B cell (primary cell): ENCODE results near the gene HEXIM1. TPM values are rescaled to one million over a fixed set of nuclear protein-coding genes. Genes with fewer than 3 reads are reported as not detected.

Experiments
- ATAC-seq: fragments of 200-7000 bp; cut with Tn5 transposase; one replicate; pipeline ENCODE4 v1.10.0; 2021; ENCODE audit warnings: low read depth, mild to moderate bottlenecking, moderate number of reproducible peaks, moderate library complexity
- CTCF ChIA-PET: fragments of 350-600 bp; sonication (Branson Sonifier 250); formaldehyde crosslinking; loops from one replicate; lab custom pipeline; 2021; ENCODE audit warnings: antibody characterized with exemption, inconsistent platforms; lab: Charles Lee
- POLR2A ChIA-PET: fragments of 350-600 bp; sonication (Branson Sonifier 250); formaldehyde crosslinking; loops from one replicate; lab custom pipeline; 2021; ENCODE audit warnings: antibody characterized with exemption; lab: Charles Lee
- DNase-seq: peaks from one replicate; pipeline ENCODE4 v3.0.0; 2013
- H2AFZ ChIP-seq: 2 replicates; pipeline ENCODE4 v1.6.1; 2012; ENCODE audit warnings: mild to moderate bottlenecking, low read depth, low read length; ENCODE audit not compliant: insufficient read depth, poor library complexity, severe bottlenecking
- H3K27ac ChIP-seq, 2 donors: 1 replicate in 1 of 2; 2 replicates in 1 of 2; pipeline ENCODE4 v1.5.1; 2012 to 2013; ENCODE audit warnings: low read length in 2 of 2, mild to moderate bottlenecking in 2 of 2, moderate library complexity in 1 of 2
- H3K27me3 ChIP-seq, 4 experiments: fragments of 200-600 bp in 1 of 4; sonication (generic) in 1 of 4; replicated peaks in 1 of 4; 1 replicate in 2 of 4; 2 replicates in 2 of 4; pipeline versions ENCODE4 v1.6.1 to v1.7.0; 2013 to 2016; ENCODE audit warnings: low read length in 3 of 4, mild to moderate bottlenecking in 2 of 4, mixed read lengths in 1 of 4, moderate library complexity in 1 of 4; ENCODE audit not compliant: insufficient read depth in 4 of 4, control insufficient read depth in 3 of 4; ENCODE audit errors: control extremely low read depth in 1 of 4
- H3K36me3 ChIP-seq, 2 experiments: replicated peaks in 1 of 2; 1 replicate in 1 of 2; 2 replicates in 1 of 2; pipeline versions ENCODE4 v1.6.1 to v1.7.1; 2013; ENCODE audit warnings: low read length in 1 of 2; ENCODE audit not compliant: insufficient read depth in 2 of 2, control insufficient read depth in 1 of 2; ENCODE audit errors: control extremely low read depth in 1 of 2, extremely low read depth in 1 of 2
- H3K4me1 ChIP-seq, 2 donors: fragments of 200-600 bp in 1 of 2; sonication (generic) in 1 of 2; 1 replicate in 1 of 2; 2 replicates in 1 of 2; pipeline versions ENCODE4 v1.5.1 to v1.6.1; 2013 to 2017; ENCODE audit warnings: low read length in 2 of 2; ENCODE audit not compliant: control insufficient read depth in 2 of 2, insufficient read depth in 2 of 2
- H3K4me2 ChIP-seq: replicated peaks from 2 replicates; pipeline ENCODE3; 2012; ENCODE audit warnings: mild to moderate bottlenecking, low read depth, low read length; ENCODE audit not compliant: poor library complexity, severe bottlenecking
- H3K4me3 ChIP-seq, 5 experiments: fragments of 200-600 bp in 1 of 5; sonication (generic) in 1 of 5; 1 replicate in 3 of 5; 2 replicates in 2 of 5; pipeline versions ENCODE4 v1.5.1 to v1.7.0; 2011 to 2016; ENCODE audit warnings: low read length in 4 of 5, mild to moderate bottlenecking in 4 of 5, low read depth in 2 of 5, control low read depth in 1 of 5, moderate library complexity in 1 of 5; ENCODE audit not compliant: insufficient read depth in 1 of 5; ENCODE audit errors: control extremely low read depth in 1 of 5, extremely low read depth in 1 of 5
- H3K79me2 ChIP-seq: fragments of 200-600 bp; sonication (generic); one replicate; pipeline ENCODE4 v1.6.0; 2016; ENCODE audit warnings: low read length; ENCODE audit not compliant: control insufficient read depth, insufficient read depth
- H3K9ac ChIP-seq: fragments of 200-600 bp; sonication (generic); 2 replicates; pipeline ENCODE4 v1.6.1; 2017; ENCODE audit warnings: mild to moderate bottlenecking, low read length, moderate library complexity
- H3K9me3 ChIP-seq, 3 donors: one replicate each; pipeline versions ENCODE4 v1.6.1 to v1.7.1; 2013; ENCODE audit warnings: low read length in 2 of 3; ENCODE audit not compliant: control insufficient read depth in 2 of 3, insufficient read depth in 1 of 3; ENCODE audit errors: control extremely low read depth in 1 of 3
- H4K20me1 ChIP-seq: 2 replicates; pipeline ENCODE4 v1.6.0; 2012; ENCODE audit warnings: mild to moderate bottlenecking, low read length; ENCODE audit not compliant: insufficient read depth, control insufficient read depth, poor library complexity, severe bottlenecking
- H3K27ac Mint-ChIP-seq: one replicate; pipeline ENCODE4 v1.8.0; 2021; ENCODE audit warnings: mixed read lengths
- H3K27me3 Mint-ChIP-seq: one replicate; pipeline ENCODE4 v1.8.0; 2021; ENCODE audit warnings: mixed read lengths
- H3K4me1 Mint-ChIP-seq: one replicate; pipeline ENCODE4 v1.8.0; 2021; ENCODE audit warnings: mixed read lengths
- H3K4me3 Mint-ChIP-seq: one replicate; pipeline ENCODE4 v1.8.0; 2021; ENCODE audit warnings: mixed read lengths
- H3K9me3 Mint-ChIP-seq: one replicate; pipeline ENCODE4 v1.8.0; 2022; ENCODE audit warnings: mixed read lengths; ENCODE audit not compliant: insufficient read depth
- CTCF ChIP-seq: fragments of 200-600 bp; IDR thresholded peaks from one replicate; pipeline ENCODE4 v1.8.0; 2022; ENCODE audit warnings: antibody characterized with exemption, mild to moderate bottlenecking
- EZH2 ChIP-seq: IDR thresholded peaks from 2 replicates; pipeline ENCODE4 v1.6.1; 2012; ENCODE audit warnings: borderline replicate concordance, low read depth, mild to moderate bottlenecking, moderate library complexity, low read length; ENCODE audit not compliant: insufficient read depth, poor library complexity, severe bottlenecking
- WGBS: methylation state at CpG from one replicate; pipeline ENCODE4 v1.1.5; 2013; ENCODE audit warnings: missing lambda C conversion rate; ENCODE audit not compliant: insufficient coverage; 5-methylcytosine and 5-hydroxymethylcytosine counted together
- intact Hi-C: fragments of 100-400 bp; cut with micrococcal nuclease; formaldehyde crosslinking; loops from one replicate; pipeline ENCODE4 v1.10.0; 2022
- polyA plus RNA-seq: library from polyadenylated mRNA; depleted of rRNA; stranded (reverse); fragments of >200 nt; gene quantifications from 2 replicates; pipeline ENCODE4 v1.2.3, GENCODE V29; 2012
- total RNA-seq, 2 donors: library from RNA; stranded (reverse); fragments of 120-200 nt in 1 of 2; gene quantifications; 1 replicate in 1 of 2; 2 replicates in 1 of 2; pipeline versions ENCODE4 v1.2.3 to v1.2.4, GENCODE V29; 2013 to 2022

HEXIM1 gene
- total and polyA plus RNA-seq, 2 donors (not counting 1 experiment from before 2014, with no cell fraction given), result 23.7 to 48.9 TPM

GRCh38 chr17:45098869-45099616, 49.2 kb upstream of the HEXIM1 start:
- Mint-ChIP-seq H3K27me3 (no peaks in the 10 kb centered on the region), H3K9me3 (no peaks in the 10 kb centered on the region), H3K4me1 (peaks cover 7% of the 10 kb centered on the region), H3K4me3 (no peak overlapping the region), H3K27ac (peak overlapping the region; percentile 6)
- 76% methylated on average over 8 of the region's 9 CpGs for WGBS
- Histone ChIP-seq H3K4me3 (no peak overlapping the region), H3K4me1 (no peaks in the 10 kb centered on the region), H3K27ac (no peak overlapping the region), H3K79me2 (peaks cover 4% of the 10 kb centered on the region), H2AFZ (no peak overlapping the region), H3K9me3 (no peaks in the 10 kb centered on the region), H3K4me2 (no peak overlapping the region), H4K20me1 (peaks cover 5% of the 10 kb centered on the region), H3K9ac (no peak overlapping the region), H3K36me3 (peaks cover 2 to 74% of the 10 kb centered on the region in 2 experiments), H3K27me3 (no peaks in the 10 kb centered on the region)
- ChIA-PET POLR2A (interaction anchor here (1.0 kb wide), 1 partner anchor 149 kb away, joined by 3 read pairs; no protein-coding TSS in a partner anchor), CTCF (interaction anchor here (0.6 to 5.2 kb wide), 34 partner anchors 9 to 326 kb away, joined by 3 to 62 read pairs (median 4); partner anchors contain the start of genes NMT1 and PLCD3)
- ATAC-seq (peak; percentile 84), DNase-seq (peak; percentile 78)
- intact Hi-C loops, result loop anchor here (1.0 kb wide), 2 partner anchors 29 to 324 kb away; no protein-coding TSS in a partner anchor
- TF ChIP-seq EZH2 (no peak), CTCF (peak; percentile 88)

- Histone ChIP-seq H3K4me1 (no peaks in the 10 kb centered on the region), H3K9me3 (no peaks in the 10 kb centered on the region), H3K27ac (no peak overlapping the region), H3K27me3 (no peaks in the 10 kb centered on the region), H3K79me2 (peaks cover 4% of the 10 kb centered on the region), H3K4me2 (no peak overlapping the region), H4K20me1 (no peaks in the 10 kb centered on the region), H3K9ac (no peak overlapping the region), H3K4me3 (no peak overlapping the region), H3K36me3 (peaks cover 3 to 83% of the 10 kb centered on the region in 2 experiments), H2AFZ (no peak overlapping the region)
- DNase-seq (no peak), ATAC-seq (no peak)
- H3K27me3 Mint-ChIP-seq, result no peaks in the 10 kb centered on the region
- no peak overlapping the region for H3K4me3 Mint-ChIP-seq
- TF ChIP-seq EZH2 (no peak), CTCF (no peak)
- no peak overlapping the region for H3K27ac Mint-ChIP-seq
- H3K9me3 Mint-ChIP-seq, result no peaks in the 10 kb centered on the region
- WGBS, result 98% methylated on average over 7 of the region's 9 CpGs
- CTCF ChIA-PET, result interaction anchor here (0.7 kb wide), 1 partner anchor 8 kb away, joined by 3 read pairs; no protein-coding TSS in a partner anchor
- intact Hi-C loops, result no loop called here
- H3K4me1 Mint-ChIP-seq, result peaks cover 5% of the 10 kb centered on the region
- POLR2A ChIA-PET, result no interaction called here
Observed at GRCh38 chr17:45101546-45101882, 46.8 kb upstream of the HEXIM1 start.
